ENCODE measurements around the gene CCSER2.

- TF ChIP-seq CTCF (optimal IDR thresholded peaks at IDR 0.05 in 1 of 3, IDR thresholded peaks at IDR 0.05 in 1 of 3, conservative IDR thresholded peaks at IDR 0.05 in 1 of 3; ENCODE audit: extremely low read depth in 1 of 3, insufficient read depth in 2 of 3, low read length in 3 of 3) (no peak), EZH2 (IDR thresholded peaks at IDR 0.05; ENCODE audit: low read length) (no peak)
Observed at GRCh38 chr10:84565881-84566582, 237.6 kb downstream of the CCSER2 start.
